CD14-positive monocyte (primary cell): Measurements from ENCODE around the gene TGFBR3. TPM values are rescaled to one million over a fixed set of nuclear protein-coding genes. Genes with fewer than 3 reads are reported as not detected.

Experiments
- DNase-seq, 3 donors: peaks; one replicate each; pipeline ENCODE4 v3.0.0-alpha.2; 2011 to 2022
- H2AFZ ChIP-seq: 2 replicates; pipeline ENCODE4 v1.6.0; 2012; ENCODE audit warnings: mild to moderate bottlenecking, low read depth, low read length, inconsistent platforms; ENCODE audit not compliant: insufficient read depth, poor library complexity, severe bottlenecking
- H3K27ac ChIP-seq, 2 donors: 1 replicate in 1 of 2; 2 replicates in 1 of 2; pipeline ENCODE4 v1.5.1; 2012 to 2013; ENCODE audit warnings: low read length in 2 of 2, control low read depth in 1 of 2, inconsistent platforms in 1 of 2, low read depth in 1 of 2, mild to moderate bottlenecking in 1 of 2
- H3K27me3 ChIP-seq, 2 donors: one replicate each; pipeline versions ENCODE4 v1.6.0 to v1.6.1; 2011 to 2013; ENCODE audit warnings: low read length in 2 of 2; ENCODE audit not compliant: control insufficient read depth in 2 of 2, insufficient read depth in 2 of 2
- H3K36me3 ChIP-seq, 2 donors: replicated peaks in 1 of 2; 1 replicate in 1 of 2; 2 replicates in 1 of 2; pipeline versions ENCODE4 v1.5.1 to v1.6.1; 2012 to 2013; ENCODE audit warnings: low read length in 2 of 2, control low read depth in 1 of 2, inconsistent platforms in 1 of 2, mild to moderate bottlenecking in 1 of 2; ENCODE audit not compliant: insufficient read depth in 2 of 2, control insufficient read depth in 1 of 2
- H3K4me1 ChIP-seq, 2 donors: 1 replicate in 1 of 2; 2 replicates in 1 of 2; pipeline versions ENCODE4 v1.5.1 to v1.6.1; 2012 to 2013; ENCODE audit warnings: low read length in 2 of 2, control low read depth in 1 of 2, inconsistent platforms in 1 of 2, mild to moderate bottlenecking in 1 of 2, moderate library complexity in 1 of 2; ENCODE audit not compliant: insufficient read depth in 2 of 2, control insufficient read depth in 1 of 2
- H3K4me2 ChIP-seq: replicated peaks from 2 replicates; pipeline ENCODE3; 2012; ENCODE audit warnings: low read length, moderate library complexity, mild to moderate bottlenecking; ENCODE audit not compliant: poor library complexity, severe bottlenecking; ENCODE audit errors: extremely low read depth
- H3K4me3 ChIP-seq, 3 experiments: fragments of 200-600 bp in 1 of 3; sonication (generic) in 1 of 3; replicated peaks in 1 of 3; 1 replicate in 2 of 3; 2 replicates in 1 of 3; pipeline ENCODE4 v1.5.1; 2011 to 2013; ENCODE audit warnings: low read length in 3 of 3, mild to moderate bottlenecking in 3 of 3, control low read depth in 2 of 3, low read depth in 2 of 3, inconsistent platforms in 1 of 3, moderate library complexity in 1 of 3
- H3K79me2 ChIP-seq: 2 replicates; pipeline ENCODE4 v1.6.0; 2012; ENCODE audit warnings: mild to moderate bottlenecking, control low read depth, inconsistent platforms, low read length, moderate library complexity; ENCODE audit not compliant: insufficient read depth
- H3K9ac ChIP-seq: 2 replicates; pipeline ENCODE4 v1.6.0; 2017; ENCODE audit warnings: low read length, mild to moderate bottlenecking; ENCODE audit not compliant: insufficient read depth, poor library complexity, severe bottlenecking
- H3K9me3 ChIP-seq, 2 donors: replicated peaks in 1 of 2; 1 replicate in 1 of 2; 2 replicates in 1 of 2; pipeline versions ENCODE4 v1.5.1 to v1.6.1; 2012 to 2013; ENCODE audit warnings: low read length in 2 of 2, control low read depth in 1 of 2; ENCODE audit not compliant: control insufficient read depth in 1 of 2, insufficient read depth in 1 of 2
- H4K20me1 ChIP-seq: 2 replicates; pipeline ENCODE4 v1.6.0; 2012; ENCODE audit warnings: mild to moderate bottlenecking, low read length, control low read depth, moderate library complexity; ENCODE audit not compliant: insufficient read depth
- H3K27ac Mint-ChIP-seq, 7 donors: one replicate each; pipeline ENCODE4 v1.8.0; 2020; ENCODE audit warnings: mild to moderate bottlenecking in 7 of 7, mixed read lengths in 7 of 7, moderate library complexity in 6 of 7, inconsistent platforms in 2 of 7
- H3K27me3 Mint-ChIP-seq, 3 donors: one replicate each; pipeline ENCODE4 v1.8.0; 2021 to 2022; ENCODE audit warnings: low read depth in 3 of 3, mild to moderate bottlenecking in 3 of 3, mixed read lengths in 3 of 3, moderate library complexity in 3 of 3, inconsistent platforms in 1 of 3
- H3K36me3 Mint-ChIP-seq, 2 donors: one replicate each; pipeline ENCODE4 v1.8.0; 2020; ENCODE audit warnings: mixed read lengths in 2 of 2, inconsistent platforms in 1 of 2, mild to moderate bottlenecking in 1 of 2
- H3K4me1 Mint-ChIP-seq: one replicate; pipeline ENCODE4 v1.8.0; 2020; ENCODE audit warnings: mild to moderate bottlenecking, mixed read lengths
- H3K4me3 Mint-ChIP-seq, 2 donors: one replicate each; pipeline ENCODE4 v1.8.0; 2020; ENCODE audit warnings: mild to moderate bottlenecking in 2 of 2, mixed read lengths in 2 of 2, moderate library complexity in 1 of 2
- H3K9me3 Mint-ChIP-seq, 7 donors: one replicate each; pipeline ENCODE4 v1.8.0; 2020 to 2022; ENCODE audit warnings: mixed read lengths in 7 of 7, mild to moderate bottlenecking in 6 of 7, moderate library complexity in 6 of 7, inconsistent platforms in 2 of 7
- CTCF ChIP-seq: fragments of 200-600 bp; IDR thresholded peaks from one replicate; pipeline ENCODE4 v1.8.0; 2022; ENCODE audit warnings: antibody characterized with exemption, mild to moderate bottlenecking
- WGBS: methylation state at CpG from one replicate; pipeline ENCODE4 v1.1.5; 2013; ENCODE audit warnings: missing lambda C conversion rate; ENCODE audit not compliant: insufficient coverage; 5-methylcytosine and 5-hydroxymethylcytosine counted together
- intact Hi-C, 2 donors: fragments of 100-400 bp; cut with micrococcal nuclease; formaldehyde crosslinking; loops; one replicate each; pipeline versions ENCODE4 v1.15.0 to v1.15.1; 2023
- polyA plus RNA-seq, 3 donors: library from polyadenylated mRNA; depleted of rRNA in 1 of 3; unstranded in 2 of 3; stranded (reverse) in 1 of 3; fragments of 300-500 nt in 2 of 3; fragments of >200 nt in 1 of 3; fragmentation: Illumina TruSeq in 2 of 3; gene quantifications; 1 replicate in 2 of 3; 2 replicates in 1 of 3; pipeline ENCODE4 v1.2.3, GENCODE V29; 2012 to 2021

TGFBR3 gene
- polyA plus RNA-seq, 3 donors = 0.09 to 0.28 (median 0.20) TPM

GRCh38 chr1:91732291-91733107 lies 153.5 kb downstream of the TGFBR3 start:
- H3K9me3 ChIP-seq = no peaks in the 10 kb centered on the region
- no peaks in the 10 kb centered on the region for H3K36me3 ChIP-seq
- H3K9ac ChIP-seq = no peak overlapping the region
- Mint-ChIP-seq H3K27ac (peak overlapping the region in 2 of 7 donors; percentile 55 to 67), H3K27me3 (peaks cover 15 to 29% (median 23%) of the 10 kb centered on the region in 3 donors), H3K4me3 (no peak overlapping the region), H3K9me3 (no peaks in the 10 kb centered on the region), H3K4me1 (peaks cover 2% of the 10 kb centered on the region), H3K36me3 (no peaks in the 10 kb centered on the region)
- DNase-seq = no peak
- 73% methylated on average over 5 of the region's 15 CpGs for WGBS
- no peaks in the 10 kb centered on the region for H3K79me2 ChIP-seq
- no peak overlapping the region for H3K27ac ChIP-seq
- no peak overlapping the region for H3K4me3 ChIP-seq
- H4K20me1 ChIP-seq = no peaks in the 10 kb centered on the region
- H3K4me1 ChIP-seq = no peaks in the 10 kb centered on the region
- intact Hi-C loops = no loop called here
- peaks cover 0 to 2% of the 10 kb centered on the region in 2 donors for H3K27me3 ChIP-seq
- H2AFZ ChIP-seq = no peak overlapping the region
- TF ChIP-seq CTCF = no peak
- no peak overlapping the region for H3K4me2 ChIP-seq

DNA sequence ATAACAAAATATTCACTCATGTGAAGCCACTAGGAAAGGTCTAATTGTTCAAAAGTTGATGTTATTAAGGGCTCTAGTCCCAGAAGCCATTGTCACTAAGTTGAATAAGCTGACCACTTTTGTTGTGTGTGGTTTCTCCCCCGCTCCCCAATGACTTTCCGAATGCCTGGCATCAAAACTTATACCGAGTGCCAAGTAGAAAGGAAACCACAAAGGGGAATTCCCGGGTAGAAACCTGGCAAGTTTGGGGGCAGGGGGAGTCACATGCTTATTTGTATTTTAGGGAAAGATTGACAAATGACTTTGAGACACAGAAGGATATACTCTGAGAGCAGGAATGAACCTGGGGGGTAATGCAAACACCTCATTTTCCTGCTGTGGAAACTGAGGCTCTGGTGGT lies 154.1 kb downstream of the TGFBR3 start:
- Histone ChIP-seq H3K9me3 (no peaks in the 10 kb centered on the region), H3K9ac (no peak overlapping the region), H3K27ac (no peak overlapping the region), H4K20me1 (no peaks in the 10 kb centered on the region), H2AFZ (no peak overlapping the region), H3K4me2 (no peak overlapping the region), H3K79me2 (no peaks in the 10 kb centered on the region), H3K4me1 (no peaks in the 10 kb centered on the region), H3K4me3 (no peak overlapping the region), H3K27me3 (peaks cover 0 to 4% of the 10 kb centered on the region in 2 donors), H3K36me3 (no peaks in the 10 kb centered on the region)
- H3K27ac Mint-ChIP-seq = peak overlapping the region in 1 of 7 donors; percentile 41
- no peaks in the 10 kb centered on the region for H3K36me3 Mint-ChIP-seq
- intact Hi-C loops = no loop called here
- TF ChIP-seq CTCF = no peak
- WGBS = 0% methylated on average over 1 of the region's 4 CpGs
- peak in 1 of 3 donors; percentile 12 for DNase-seq
- H3K27me3 Mint-ChIP-seq = peaks cover 15 to 30% (median 24%) of the 10 kb centered on the region in 3 donors
- H3K9me3 Mint-ChIP-seq = no peaks in the 10 kb centered on the region
- H3K4me1 Mint-ChIP-seq = peaks cover 2% of the 10 kb centered on the region
- no peak overlapping the region for H3K4me3 Mint-ChIP-seq
